HG02610 (cell line): Measurements from ENCODE around the gene EEF1AKMT1.
"Not testable (repeated sequence)": the region's sequence is repeated elsewhere in the genome, so short reads cannot be mapped to it uniquely, and the experiment has no call there.

Experiments used
- ATAC-seq: cut with Tn5 transposase; IDR thresholded peaks from one replicate; pipeline ENCODE4 v1.9.1; 2021; ENCODE audit warnings: mild to moderate bottlenecking, moderate library complexity; ENCODE audit not compliant: unreplicated experiment

EEF1AKMT1 gene

GRCh38 chr13:20701461-20701860 is 72.3 kb downstream of the EEF1AKMT1 start:
- no peak for ATAC-seq

GRCh38 chr13:20700288-20700687 is 73.5 kb downstream of the EEF1AKMT1 start:
- ATAC-seq = no peak

GRCh38 chr13:20699715-20700114 is 74.0 kb downstream of the EEF1AKMT1 start:
- no peak for ATAC-seq

GRCh38 chr13:20696073-20696472 is 77.7 kb downstream of the EEF1AKMT1 start:
- ATAC-seq = no peak

- ATAC-seq = no peak
Observed at GRCh38 chr13:20691616-20692015, 82.1 kb downstream of the EEF1AKMT1 start.

- ATAC-seq = no peak
Observed at GRCh38 chr13:20689291-20689690, 84.5 kb downstream of the EEF1AKMT1 start.

GRCh38 chr13:20686863-20687579 is 86.7 kb downstream of the EEF1AKMT1 start:
- ATAC-seq = no peak

- no peak for ATAC-seq
Observed at GRCh38 chr13:20686167-20686566, 87.6 kb downstream of the EEF1AKMT1 start.

GRCh38 chr13:20685092-20685491 is 88.7 kb downstream of the EEF1AKMT1 start:
- ATAC-seq = no peak

- no peak for ATAC-seq
Observed at GRCh38 chr13:20684546-20684945, 89.2 kb downstream of the EEF1AKMT1 start.

GRCh38 chr13:20684041-20684440 is 89.7 kb downstream of the EEF1AKMT1 start:
- no peak for ATAC-seq

GRCh38 chr13:20682061-20682460 is 91.7 kb downstream of the EEF1AKMT1 start:
- no peak for ATAC-seq

- not testable (repeated sequence) for ATAC-seq
Observed at GRCh38 chr13:20681481-20681880, 92.3 kb downstream of the EEF1AKMT1 start.

GRCh38 chr13:20680416-20681080 is 93.2 kb downstream of the EEF1AKMT1 start:
- ATAC-seq = no peak

- ATAC-seq = no peak
Observed at GRCh38 chr13:20679879-20680278, 93.9 kb downstream of the EEF1AKMT1 start.
